T-cell (primary cell): Measurements from ENCODE around the gene SYNE1. TPM values are rescaled to one million over a fixed set of nuclear protein-coding genes. Genes with fewer than 3 reads are reported as not detected.
A peak's percentile ranks its signal among the peaks of the same experiment; 100 is the strongest.

Experiments
- ATAC-seq, 4 experiments: fragments of 200-7000 bp in 3 of 4; fragments of 150-1000 bp in 1 of 4; cut with Tn5 transposase; replicated peaks in 1 of 4; 1 replicate in 3 of 4; 2 replicates in 1 of 4; pipeline ENCODE4 v1.10.0; 2021; ENCODE audit warnings: moderate library complexity in 3 of 4, mild to moderate bottlenecking in 2 of 4, moderate number of reproducible peaks in 1 of 4
- CTCF ChIA-PET, 2 donors: fragments of 300-600 bp; sonication (Branson Sonifier 250); formaldehyde crosslinking; loops; one replicate each; lab custom pipeline; 2022; ENCODE audit warnings: antibody characterized with exemption in 2 of 2; lab: Charles Lee
- POLR2A ChIA-PET, 2 donors: fragments of 300-600 bp; sonication (Branson Sonifier 250); formaldehyde crosslinking; loops; one replicate each; lab custom pipeline; 2022; ENCODE audit warnings: antibody characterized with exemption in 2 of 2; lab: Charles Lee
- DNase-seq, 35 experiments: peaks; one replicate each; pipeline versions ENCODE4 v3.0.0 to v3.0.0-alpha.2; 2013 to 2023
- H3K27ac ChIP-seq: one replicate; pipeline ENCODE4 v1.5.1; 2013; ENCODE audit warnings: low read length
- H3K27me3 ChIP-seq, 2 experiments: replicated peaks in 1 of 2; 1 replicate in 1 of 2; 2 replicates in 1 of 2; pipeline versions ENCODE4 v1.6.1 to v1.7.0; 2013; ENCODE audit warnings: low read length in 1 of 2, mixed read lengths in 1 of 2; ENCODE audit not compliant: control insufficient read depth in 2 of 2, insufficient read depth in 2 of 2; ENCODE audit errors: extremely low read depth in 1 of 2
- H3K36me3 ChIP-seq, 2 donors: 1 replicate in 1 of 2; 2 replicates in 1 of 2; pipeline versions ENCODE4 v1.6.1 to v1.7.0; 2013; ENCODE audit warnings: low read length in 1 of 2; ENCODE audit not compliant: control insufficient read depth in 2 of 2, insufficient read depth in 1 of 2; ENCODE audit errors: extremely low read depth in 1 of 2
- H3K4me1 ChIP-seq, 2 experiments: 1 replicate in 1 of 2; 2 replicates in 1 of 2; pipeline versions ENCODE4 v1.6.1 to v1.7.0; 2013; ENCODE audit warnings: low read length in 2 of 2, mixed read lengths in 1 of 2; ENCODE audit not compliant: insufficient read depth in 2 of 2, control insufficient read depth in 1 of 2; ENCODE audit errors: extremely low read depth in 1 of 2
- H3K4me3 ChIP-seq, 2 donors: 1 replicate in 1 of 2; 2 replicates in 1 of 2; pipeline versions ENCODE4 v1.5.1 to v1.7.0; 2013; ENCODE audit warnings: mild to moderate bottlenecking in 2 of 2, low read length in 1 of 2, moderate library complexity in 1 of 2; ENCODE audit not compliant: control insufficient read depth in 1 of 2; ENCODE audit errors: extremely low read depth in 1 of 2
- H3K9me3 ChIP-seq: 2 replicates; pipeline ENCODE4 v1.7.0; 2013
- H3K27ac Mint-ChIP-seq, 2 donors: one replicate each; pipeline ENCODE4 v1.8.0; 2020 to 2021; ENCODE audit warnings: mild to moderate bottlenecking in 2 of 2, mixed read lengths in 2 of 2
- H3K27me3 Mint-ChIP-seq, 2 donors: one replicate each; pipeline ENCODE4 v1.8.0; 2021 to 2022; ENCODE audit warnings: mixed read lengths in 2 of 2
- H3K36me3 Mint-ChIP-seq: one replicate; pipeline ENCODE4 v1.8.0; 2021; ENCODE audit warnings: mixed read lengths
- H3K4me1 Mint-ChIP-seq, 3 donors: one replicate each; pipeline ENCODE4 v1.8.0; 2020 to 2022; ENCODE audit warnings: mixed read lengths in 3 of 3, mild to moderate bottlenecking in 1 of 3
- H3K4me3 Mint-ChIP-seq, 3 donors: one replicate each; pipeline ENCODE4 v1.8.0; 2020 to 2022; ENCODE audit warnings: mild to moderate bottlenecking in 3 of 3, mixed read lengths in 3 of 3, moderate library complexity in 3 of 3
- H3K9me3 Mint-ChIP-seq, 3 donors: one replicate each; pipeline ENCODE4 v1.8.0; 2020 to 2022; ENCODE audit warnings: mixed read lengths in 3 of 3
- WGBS: methylation state at CpG from one replicate; pipeline ENCODE4 v1.1.5; 2013; ENCODE audit warnings: missing lambda C conversion rate; ENCODE audit not compliant: insufficient coverage; 5-methylcytosine and 5-hydroxymethylcytosine counted together
- total RNA-seq, 35 experiments: library from RNA in 6 of 35; stranded (reverse) in 6 of 35; fragments of 120-200 nt in 1 of 35; gene quantifications; one replicate each; pipeline versions ENCODE4 v1.2.1 to v1.2.4 and lab custom pipeline; 2013 to 2026

Gene SYNE1
- total RNA-seq, 5 donors from 2014 or later (not counting 1 experiment from before 2014, with no cell fraction given), result 174 to 235 (median 192) TPM

DNA sequence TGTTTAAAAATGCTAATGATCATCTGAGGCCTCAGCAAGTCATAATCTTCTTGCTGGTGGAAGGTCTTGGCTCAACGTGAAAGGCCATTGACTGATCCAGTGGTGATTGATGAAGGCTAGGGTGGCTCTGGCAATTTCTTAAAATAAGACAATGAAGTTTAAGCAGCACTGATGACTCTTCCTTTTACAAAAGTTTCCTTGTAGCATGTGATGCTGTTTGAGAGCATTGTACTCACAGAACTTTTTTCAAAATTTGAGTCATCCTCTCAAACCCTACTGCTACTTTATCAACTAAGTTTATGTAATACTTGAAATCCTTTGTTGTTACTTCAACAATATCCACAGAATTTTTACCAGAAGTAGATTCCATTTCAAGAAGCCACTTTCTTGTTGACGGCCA, 447.4 kb downstream of the SYNE1 start:
- CTCF ChIA-PET, result no interaction called here

DNA sequence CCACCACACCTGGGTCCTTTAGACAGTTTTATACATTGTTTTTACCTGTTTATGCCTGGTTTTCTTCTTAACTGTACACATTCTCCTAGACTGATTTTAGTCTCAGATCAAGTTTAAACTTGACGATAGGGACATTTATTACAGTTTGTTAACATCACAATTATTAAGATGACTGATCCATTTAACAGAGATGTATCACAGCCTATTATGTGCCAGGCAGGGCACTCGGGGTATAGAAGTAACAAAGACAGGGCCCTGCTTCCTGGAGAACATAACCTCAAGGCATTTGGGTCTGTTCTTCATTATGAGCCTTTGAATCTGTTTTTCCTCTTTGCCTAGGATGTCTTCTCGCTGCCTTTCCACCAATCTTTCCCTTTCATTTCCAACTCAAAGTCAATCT, 449.2 kb downstream of the SYNE1 start:
- peaks cover 9 to 19% (median 9%) of the 10 kb centered on the region in 3 donors for H3K9me3 Mint-ChIP-seq
- Histone ChIP-seq H3K27me3 (no peaks in the 10 kb centered on the region), H3K4me3 (no peak overlapping the region), H3K27ac (peak overlapping the region; percentile 26), H3K9me3 (no peaks in the 10 kb centered on the region), H3K4me1 (peaks cover 14 to 25% of the 10 kb centered on the region in 2 experiments), H3K36me3 (peaks cover 0 to 5% of the 10 kb centered on the region in 2 donors)
- ChIA-PET POLR2A (no interaction called here), CTCF (no interaction called here)
- H3K27me3 Mint-ChIP-seq, result no peaks in the 10 kb centered on the region
- H3K27ac Mint-ChIP-seq, result peak overlapping the region; percentile 99 to 100
- WGBS, result no CpG with 5 or more reads among the region's 3 CpGs
- peaks cover 60 to 81% (median 70%) of the 10 kb centered on the region in 3 donors for H3K4me1 Mint-ChIP-seq
- peak overlapping the region in 1 of 3 donors; percentile 86 for H3K4me3 Mint-ChIP-seq
- ATAC-seq, result no peak
- no peak for DNase-seq
- H3K36me3 Mint-ChIP-seq, result peaks cover 46% of the 10 kb centered on the region

More for the DNA sequence above, 447.4 kb downstream of the SYNE1 start:
- POLR2A ChIA-PET, result no interaction called here
- Mint-ChIP-seq H3K4me3 (no peak overlapping the region), H3K4me1 (peaks cover 52 to 67% (median 60%) of the 10 kb centered on the region in 3 donors), H3K36me3 (peaks cover 55% of the 10 kb centered on the region), H3K9me3 (peaks cover 14 to 27% (median 17%) of the 10 kb centered on the region in 3 donors), H3K27me3 (no peaks in the 10 kb centered on the region), H3K27ac (peak overlapping the region; percentile 82 to 91)
- H3K4me1 ChIP-seq, result peaks cover 13 to 15% of the 10 kb centered on the region in 2 experiments
- H3K36me3 ChIP-seq, result peaks cover 0 to 5% of the 10 kb centered on the region in 2 donors
- H3K27ac ChIP-seq, result no peak overlapping the region
- no peak for DNase-seq
- no peak overlapping the region for H3K4me3 ChIP-seq
- no peak for ATAC-seq
- no peaks in the 10 kb centered on the region for H3K9me3 ChIP-seq
- H3K27me3 ChIP-seq, result no peaks in the 10 kb centered on the region
- WGBS, result 90% methylated on average over 1 of the region's 2 CpGs

DNA sequence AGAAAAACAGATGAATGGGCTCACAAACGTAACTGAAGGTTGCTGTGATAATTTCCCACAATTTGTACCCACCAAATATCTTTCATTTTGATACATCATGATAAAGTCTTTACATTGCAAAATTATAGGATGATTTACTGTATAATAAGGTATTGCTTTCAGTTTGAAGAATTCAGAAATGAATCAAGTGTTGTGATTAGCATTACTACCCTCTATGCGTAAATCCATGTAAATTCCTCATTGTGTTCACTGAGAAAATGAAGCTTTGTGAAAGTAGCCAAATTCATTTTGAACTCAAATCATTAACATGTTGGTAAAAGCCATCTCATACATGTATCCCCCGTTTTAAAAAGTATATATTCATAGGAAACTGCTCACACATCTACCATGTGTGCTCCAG, 450.3 kb downstream of the SYNE1 start:
- no peak for DNase-seq
- H3K36me3 ChIP-seq, result peaks cover 0 to 5% of the 10 kb centered on the region in 2 donors
- peaks cover 2 to 10% (median 3%) of the 10 kb centered on the region in 3 donors for H3K9me3 Mint-ChIP-seq
- H3K4me1 Mint-ChIP-seq, result peaks cover 71 to 86% (median 80%) of the 10 kb centered on the region in 3 donors
- H3K27ac ChIP-seq, result peak overlapping the region; percentile 91
- H3K27me3 Mint-ChIP-seq, result no peaks in the 10 kb centered on the region
- peak overlapping the region; percentile 46 to 95 (median 86) for H3K4me3 Mint-ChIP-seq
- POLR2A ChIA-PET, result interaction anchor here in 1 of 2 donors (0.7 to 0.9 kb wide), 4 partner anchors 10 to 43 kb away, joined by 3 to 13 read pairs (median 6); no protein-coding TSS in a partner anchor
- ATAC-seq, result no peak
- no peaks in the 10 kb centered on the region for H3K27me3 ChIP-seq
- WGBS, result no CpG with 5 or more reads among the region's 3 CpGs
- H3K36me3 Mint-ChIP-seq, result peaks cover 39% of the 10 kb centered on the region
- peak overlapping the region; percentile 99 to 100 for H3K27ac Mint-ChIP-seq
- peaks cover 25 to 27% of the 10 kb centered on the region in 2 experiments for H3K4me1 ChIP-seq
- no peaks in the 10 kb centered on the region for H3K9me3 ChIP-seq
- no peak overlapping the region for H3K4me3 ChIP-seq
- CTCF ChIA-PET, result interaction anchor here (0.7 to 3.4 kb wide), 4 partner anchors 16 to 115 kb away, joined by 3 to 17 read pairs (median 5); no protein-coding TSS in a partner anchor

DNA sequence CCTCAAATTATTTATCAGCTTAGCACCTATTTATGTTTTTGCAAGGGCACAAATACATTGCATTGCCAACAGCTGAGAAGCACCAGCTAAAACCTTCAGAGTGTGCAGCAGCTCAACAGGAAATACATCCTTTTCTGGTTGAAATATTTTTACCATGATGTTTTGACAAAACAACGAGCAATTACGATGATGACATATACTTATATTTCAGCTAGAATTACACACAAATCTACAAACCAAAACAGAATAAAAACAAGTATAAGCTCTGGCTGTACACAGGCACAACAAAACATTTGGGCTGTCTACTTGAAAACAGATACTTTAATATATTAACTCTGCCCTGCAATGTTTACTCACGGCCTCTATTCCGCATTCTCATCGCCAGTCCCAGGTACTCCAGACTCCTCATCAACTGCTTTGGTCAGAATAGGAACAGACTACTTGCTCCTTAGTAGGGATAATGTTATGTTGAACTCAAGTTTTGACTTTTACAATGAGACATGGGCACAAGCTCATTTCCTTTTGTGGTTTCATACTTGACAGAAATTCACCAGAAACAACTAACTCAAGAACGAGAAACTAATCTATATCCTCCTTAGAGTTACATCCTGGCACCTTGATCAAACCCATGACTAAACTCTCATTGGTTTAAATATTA, 452.1 kb downstream of the SYNE1 start:
- ATAC-seq (peak; percentile 79 to 83 (median 81)), DNase-seq (peak in 20 of 35 experiments; percentile 6 to 62 (median 26))
- CTCF ChIA-PET, result interaction anchor here (0.5 to 3.4 kb wide), 14 partner anchors 8 to 154 kb away, joined by 3 to 17 read pairs (median 4); no protein-coding TSS in a partner anchor
- Mint-ChIP-seq H3K36me3 (peaks cover 42% of the 10 kb centered on the region), H3K27ac (peak overlapping the region; percentile 99 to 100), H3K9me3 (no peaks in the 10 kb centered on the region), H3K4me1 (peaks cover 79 to 96% (median 84%) of the 10 kb centered on the region in 3 donors), H3K4me3 (peak overlapping the region; percentile 86 to 95 (median 91)), H3K27me3 (no peaks in the 10 kb centered on the region)
- Histone ChIP-seq H3K9me3 (no peaks in the 10 kb centered on the region), H3K4me1 (peaks cover 27 to 33% of the 10 kb centered on the region in 2 experiments), H3K36me3 (peaks cover 0 to 9% of the 10 kb centered on the region in 2 donors), H3K4me3 (peak overlapping the region; percentile 54 to 58), H3K27ac (peak overlapping the region; percentile 91), H3K27me3 (no peaks in the 10 kb centered on the region)
- POLR2A ChIA-PET, result interaction anchor here (0.5 to 1.5 kb wide), 12 partner anchors 9 to 504 kb away, joined by 3 to 13 read pairs (median 4); no protein-coding TSS in a partner anchor
- WGBS, result no CpG with 5 or more reads among the region's 6 CpGs

DNA sequence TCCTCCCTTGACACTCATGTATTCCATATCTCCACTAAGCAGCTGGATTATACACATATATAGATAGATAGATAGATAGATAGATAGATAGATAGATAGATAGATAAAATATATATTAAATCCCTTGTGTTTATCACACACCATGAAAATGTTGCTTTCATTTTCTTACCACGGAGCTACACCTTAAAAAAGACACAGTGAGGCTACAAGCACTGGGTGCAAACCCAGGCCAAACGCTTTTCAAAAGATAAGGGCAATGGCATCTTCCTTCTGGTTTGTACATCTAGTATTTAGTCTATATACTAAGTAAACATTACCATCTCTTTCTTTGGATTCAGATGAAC, 452.6 kb downstream of the SYNE1 start:
- H3K36me3 Mint-ChIP-seq, result peaks cover 40% of the 10 kb centered on the region
- no CpG with 5 or more reads among the region's 2 CpGs for WGBS

DNA sequence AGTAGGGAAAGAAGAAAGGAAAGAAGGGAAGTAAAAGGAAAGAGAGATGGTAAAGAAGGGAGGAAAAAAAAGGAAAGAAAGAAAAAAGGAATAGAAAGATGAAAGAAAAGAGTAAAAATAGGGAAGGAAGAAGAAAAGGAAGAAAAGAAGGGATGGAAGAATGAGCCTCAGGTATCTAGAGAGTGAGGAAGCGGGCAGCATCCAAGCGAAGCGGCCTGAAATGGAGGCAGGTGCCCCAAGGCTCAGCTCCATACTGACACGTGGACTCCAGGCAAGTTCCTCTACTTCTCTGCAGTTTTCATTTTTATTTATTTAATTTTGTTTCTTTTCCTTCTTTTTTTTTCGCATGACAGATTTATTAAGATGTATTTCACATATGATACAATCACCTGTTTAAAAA, 456.6 kb downstream of the SYNE1 start:
- peaks cover 32% of the 10 kb centered on the region for H3K36me3 Mint-ChIP-seq

More for the DNA sequence above, 452.6 kb downstream of the SYNE1 start:
- POLR2A ChIA-PET, result interaction anchor here (0.6 to 1.5 kb wide), 10 partner anchors 9 to 27 kb away, joined by 3 to 13 read pairs (median 4); no protein-coding TSS in a partner anchor
- Histone ChIP-seq H3K36me3 (peaks cover 0 to 13% of the 10 kb centered on the region in 2 donors), H3K27ac (peak overlapping the region; percentile 91), H3K4me3 (peak overlapping the region; percentile 54 to 58), H3K27me3 (no peaks in the 10 kb centered on the region), H3K9me3 (no peaks in the 10 kb centered on the region), H3K4me1 (peaks cover 27 to 33% of the 10 kb centered on the region in 2 experiments)
- Mint-ChIP-seq H3K4me1 (peaks cover 76 to 92% (median 81%) of the 10 kb centered on the region in 3 donors), H3K27ac (peak overlapping the region; percentile 99 to 100), H3K4me3 (peak overlapping the region; percentile 86 to 95 (median 91)), H3K9me3 (no peaks in the 10 kb centered on the region), H3K27me3 (no peaks in the 10 kb centered on the region)
- ATAC-seq, result peak; percentile 55 to 68 (median 59)
- peak in 1 of 35 experiments; percentile 23 for DNase-seq
- CTCF ChIA-PET, result interaction anchor here (0.5 to 3.4 kb wide), 8 partner anchors 8 to 152 kb away, joined by 3 to 17 read pairs (median 4); no protein-coding TSS in a partner anchor

More for the DNA sequence above, 456.6 kb downstream of the SYNE1 start:
- Mint-ChIP-seq H3K27me3 (no peaks in the 10 kb centered on the region), H3K4me3 (peak overlapping the region in 1 of 3 donors; percentile 46), H3K4me1 (peaks cover 59 to 66% (median 60%) of the 10 kb centered on the region in 3 donors), H3K9me3 (no peaks in the 10 kb centered on the region), H3K27ac (peak overlapping the region; percentile 40 to 100)
- Histone ChIP-seq H3K27ac (no peak overlapping the region), H3K27me3 (no peaks in the 10 kb centered on the region), H3K9me3 (no peaks in the 10 kb centered on the region), H3K4me3 (no peak overlapping the region), H3K4me1 (peaks cover 16 to 18% of the 10 kb centered on the region in 2 experiments), H3K36me3 (peaks cover 5 to 36% of the 10 kb centered on the region in 2 donors)
- no CpG with 5 or more reads among the region's 5 CpGs for WGBS
- ATAC-seq (no peak), DNase-seq (no peak)
- POLR2A ChIA-PET, result no interaction called here
- CTCF ChIA-PET, result no interaction called here
